Natural killer cell (primary cell): ENCODE measurements around the gene ZNF358. TPM values are rescaled to one million over a fixed set of nuclear protein-coding genes. Genes with fewer than 3 reads are reported as not detected.

Source experiments
- ATAC-seq, 3 donors: fragments of 150-1000 bp in 2 of 3; fragments of 200-7000 bp in 1 of 3; cut with Tn5 transposase; 1 replicate in 1 of 3; 2 replicates in 2 of 3; pipeline ENCODE4 v1.10.0; 2021; ENCODE audit warnings: mild to moderate bottlenecking in 2 of 3, moderate library complexity in 2 of 3
- DNase-seq, 2 donors: peaks; one replicate each; pipeline versions ENCODE4 v3.0.0 to v3.0.0-alpha.2; 2013 to 2021; ENCODE audit warnings: mixed read lengths in 1 of 2
- H3K27ac ChIP-seq: one replicate; pipeline ENCODE4 v1.5.1; 2013; ENCODE audit warnings: mild to moderate bottlenecking, low read length
- H3K27me3 ChIP-seq: one replicate; pipeline ENCODE4 v1.6.1; 2013; ENCODE audit warnings: low read length; ENCODE audit not compliant: control insufficient read depth, insufficient read depth
- H3K36me3 ChIP-seq: one replicate; pipeline ENCODE4 v1.6.1; 2013; ENCODE audit warnings: low read length; ENCODE audit not compliant: control insufficient read depth, insufficient read depth
- H3K4me1 ChIP-seq: one replicate; pipeline ENCODE4 v1.6.1; 2013; ENCODE audit warnings: low read length; ENCODE audit not compliant: control insufficient read depth, insufficient read depth
- H3K4me3 ChIP-seq: one replicate; pipeline ENCODE4 v1.5.1; 2013; ENCODE audit warnings: low read length
- H3K9me3 ChIP-seq: one replicate; pipeline ENCODE4 v1.6.1; 2013; ENCODE audit warnings: low read length; ENCODE audit not compliant: control insufficient read depth, insufficient read depth
- H3K27ac Mint-ChIP-seq, 2 donors: one replicate each; pipeline ENCODE4 v1.8.0; 2022; ENCODE audit warnings: mild to moderate bottlenecking in 2 of 2, mixed read lengths in 2 of 2, moderate library complexity in 1 of 2
- H3K27me3 Mint-ChIP-seq, 2 donors: one replicate each; pipeline ENCODE4 v1.8.0; 2022; ENCODE audit warnings: low read depth in 2 of 2, mixed read lengths in 2 of 2
- H3K36me3 Mint-ChIP-seq: one replicate; pipeline ENCODE4 v1.8.0; 2022; ENCODE audit warnings: mixed read lengths
- H3K4me1 Mint-ChIP-seq, 2 donors: one replicate each; pipeline ENCODE4 v1.8.0; 2022; ENCODE audit warnings: mixed read lengths in 2 of 2
- H3K4me3 Mint-ChIP-seq: one replicate; pipeline ENCODE4 v1.8.0; 2022; ENCODE audit warnings: mild to moderate bottlenecking, moderate library complexity, mixed read lengths
- H3K9me3 Mint-ChIP-seq, 2 donors: one replicate each; pipeline ENCODE4 v1.8.0; 2022; ENCODE audit warnings: mixed read lengths in 2 of 2
- CTCF ChIP-seq: fragments of 200-600 bp; IDR thresholded peaks from one replicate; pipeline ENCODE4 v1.8.0; 2022; ENCODE audit warnings: antibody characterized with exemption
- WGBS: methylation state at CpG from one replicate; pipeline ENCODE4 v1.1.7; 2013; ENCODE audit warnings: missing lambda C conversion rate; ENCODE audit not compliant: insufficient coverage; 5-methylcytosine and 5-hydroxymethylcytosine counted together
- intact Hi-C: fragments of 100-400 bp; cut with micrococcal nuclease; formaldehyde crosslinking; loops from one replicate; pipeline ENCODE4 v1.14.2; 2022
- total RNA-seq, 4 donors: library from RNA; stranded (reverse); fragments of 120-200 nt in 1 of 4; gene quantifications; one replicate each; pipeline versions ENCODE4 v1.2.3 to v1.2.4, GENCODE V29; 2013 to 2022

ZNF358 gene
- total RNA-seq, 3 donors from 2014 or later (not counting 1 experiment from before 2014, with no cell fraction given): 9.8 to 11.6 (median 10.9) TPM

GRCh38 chr19:7545300-7545699 is 29.4 kb downstream of the ZNF358 start:
- no peak for ATAC-seq
- peaks cover 5 to 15% of the 10 kb centered on the region in 2 donors for H3K4me1 Mint-ChIP-seq
- no peak for TF ChIP-seq CTCF
- intact Hi-C loops: no loop called here
- Histone ChIP-seq H3K9me3 (no peaks in the 10 kb centered on the region), H3K4me3 (no peak overlapping the region), H3K27ac (no peak overlapping the region), H3K4me1 (peaks cover 20% of the 10 kb centered on the region), H3K27me3 (no peaks in the 10 kb centered on the region), H3K36me3 (peaks cover 36% of the 10 kb centered on the region)
- no peaks in the 10 kb centered on the region for H3K9me3 Mint-ChIP-seq
- H3K27ac Mint-ChIP-seq: peak overlapping the region in 1 of 2 donors; percentile 65
- H3K27me3 Mint-ChIP-seq: no peaks in the 10 kb centered on the region
- 73% methylated on average over 8 of the region's 8 CpGs for WGBS
- no peak for DNase-seq
- H3K36me3 Mint-ChIP-seq: no peaks in the 10 kb centered on the region
- H3K4me3 Mint-ChIP-seq: no peak overlapping the region

DNA sequence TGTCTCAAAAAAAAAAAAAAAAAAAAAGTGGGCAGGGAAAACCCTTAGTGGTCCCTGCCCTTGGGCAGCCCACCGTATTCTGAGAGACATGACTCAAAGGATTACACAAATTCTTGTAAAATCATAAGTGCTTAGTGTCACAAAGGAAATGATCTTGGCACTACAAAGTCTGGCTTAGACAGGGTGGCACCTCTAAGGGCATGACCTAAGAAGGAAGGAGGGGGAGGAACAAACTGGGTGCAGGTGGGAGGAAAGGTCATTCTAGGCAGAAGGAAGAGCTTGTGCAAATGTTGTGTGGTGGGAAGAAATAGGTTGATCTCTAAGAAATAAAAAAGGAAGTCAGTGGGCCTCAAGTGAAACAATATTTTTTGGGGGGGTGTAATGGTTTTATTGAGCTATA is 30.0 kb downstream of the ZNF358 start:
- no peak for DNase-seq
- H3K27ac ChIP-seq: no peak overlapping the region

DNA sequence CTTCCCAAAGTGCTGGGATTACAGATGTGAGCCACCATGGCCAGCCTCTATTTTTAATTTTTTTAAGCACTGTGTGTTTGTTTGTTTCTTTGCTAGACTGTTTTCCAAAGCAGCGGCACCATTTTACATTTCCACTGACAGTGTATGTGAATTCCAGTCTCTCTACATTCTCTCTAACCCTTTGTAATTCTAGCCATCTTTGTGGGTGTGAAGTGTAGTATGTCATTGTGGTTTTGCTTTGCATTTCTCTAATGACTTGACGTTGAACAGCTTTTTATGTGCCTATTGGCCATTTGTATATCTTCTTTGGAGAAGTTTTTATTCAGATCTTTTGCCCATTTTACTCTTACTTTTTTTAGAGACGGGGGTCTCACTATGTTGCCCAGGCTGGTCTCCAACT is 31.3 kb downstream of the ZNF358 start:
- H3K27me3 Mint-ChIP-seq: no peaks in the 10 kb centered on the region
- H3K9me3 Mint-ChIP-seq: no peaks in the 10 kb centered on the region
- Histone ChIP-seq H3K27ac (no peak overlapping the region), H3K4me3 (no peak overlapping the region), H3K27me3 (no peaks in the 10 kb centered on the region), H3K36me3 (peaks cover 23% of the 10 kb centered on the region), H3K9me3 (no peaks in the 10 kb centered on the region), H3K4me1 (peaks cover 20% of the 10 kb centered on the region)
- TF ChIP-seq CTCF: no peak
- peak in 2 of 3 donors; percentile 35 to 44 for ATAC-seq
- peak overlapping the region; percentile 20 to 50 for H3K27ac Mint-ChIP-seq
- no peak for DNase-seq
- intact Hi-C loops: no loop called here
- WGBS: 56% methylated on average over 2 of the region's 3 CpGs
- H3K36me3 Mint-ChIP-seq: no peaks in the 10 kb centered on the region
- no peak overlapping the region for H3K4me3 Mint-ChIP-seq
- peaks cover 5 to 15% of the 10 kb centered on the region in 2 donors for H3K4me1 Mint-ChIP-seq

More for the DNA sequence above, 30.0 kb downstream of the ZNF358 start:
- Histone ChIP-seq H3K9me3 (no peaks in the 10 kb centered on the region), H3K4me3 (no peak overlapping the region), H3K27me3 (no peaks in the 10 kb centered on the region), H3K36me3 (peaks cover 35% of the 10 kb centered on the region), H3K4me1 (peaks cover 20% of the 10 kb centered on the region)
- Mint-ChIP-seq H3K27ac (peak overlapping the region in 1 of 2 donors; percentile 7), H3K9me3 (no peaks in the 10 kb centered on the region), H3K27me3 (no peaks in the 10 kb centered on the region), H3K4me1 (peaks cover 5 to 15% of the 10 kb centered on the region in 2 donors), H3K4me3 (no peak overlapping the region), H3K36me3 (no peaks in the 10 kb centered on the region)
- TF ChIP-seq CTCF: no peak
- 23% methylated on average over 1 of the region's 1 CpG for WGBS
- peak in 1 of 3 donors; percentile 52 for ATAC-seq
- intact Hi-C loops: no loop called here
